HG03378 (cell line): Measurements from ENCODE around the gene QSOX2.
A peak's percentile ranks its signal among the peaks of the same experiment; 100 is the strongest.

ENCODE experiments used
- ATAC-seq: cut with Tn5 transposase; IDR thresholded peaks from one replicate; pipeline ENCODE4 v1.9.1; 2021; ENCODE audit warnings: mild to moderate bottlenecking, moderate library complexity; ENCODE audit not compliant: unreplicated experiment

Gene QSOX2

DNA sequence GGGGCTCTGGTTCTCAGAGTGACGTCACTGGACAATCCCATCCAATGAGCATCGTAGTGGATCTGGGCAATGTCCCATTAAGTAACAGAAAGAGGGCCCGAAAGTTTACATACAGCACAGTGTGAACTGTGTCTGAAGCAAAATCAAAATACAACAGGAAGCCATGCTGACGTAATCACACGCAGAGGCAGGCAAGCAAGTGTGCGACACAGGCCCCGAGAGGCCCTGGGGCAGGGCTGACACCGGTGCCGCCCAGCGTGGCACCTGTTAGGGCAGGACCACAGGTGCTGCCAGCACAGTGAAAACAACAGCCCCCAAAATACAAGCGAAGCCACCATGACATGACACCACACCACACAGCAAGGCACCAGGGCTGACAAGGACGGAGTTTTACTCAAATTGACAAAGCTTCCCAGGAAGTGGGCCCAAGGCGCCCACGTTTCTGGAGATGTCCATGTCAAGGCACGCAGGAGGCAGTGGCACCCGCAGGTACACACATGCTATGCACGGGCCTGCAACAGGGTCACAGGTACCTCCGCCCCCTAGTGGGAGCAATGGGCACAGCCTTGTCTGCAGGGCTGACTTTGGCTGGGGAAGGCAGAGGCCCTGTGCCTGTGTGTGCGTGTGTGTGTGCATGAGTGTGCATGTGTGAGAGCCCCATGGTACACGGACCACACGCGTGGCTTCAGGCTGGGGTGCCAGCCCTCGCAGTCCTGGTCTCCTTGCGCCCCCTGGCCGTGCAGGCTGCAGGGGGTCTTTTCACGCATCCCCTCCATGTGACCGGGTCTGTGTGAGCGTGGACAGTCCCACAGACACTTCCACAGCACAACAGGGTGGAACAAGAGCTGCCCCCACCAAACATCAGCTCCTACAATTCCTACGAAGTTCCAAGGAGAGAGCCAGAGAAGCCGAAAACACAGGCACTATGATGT lies 19.6 kb downstream of the QSOX2 start:
- ATAC-seq: peak; percentile 58

- ATAC-seq: peak; percentile 40
Measured at GRCh38 chr9:136225366-136225747, 20.3 kb downstream of the QSOX2 start.

- ATAC-seq: no peak
Measured at GRCh38 chr9:136223871-136224640, 21.6 kb downstream of the QSOX2 start.

- ATAC-seq: no peak
Measured at GRCh38 chr9:136222906-136223285, 22.7 kb downstream of the QSOX2 start.

DNA sequence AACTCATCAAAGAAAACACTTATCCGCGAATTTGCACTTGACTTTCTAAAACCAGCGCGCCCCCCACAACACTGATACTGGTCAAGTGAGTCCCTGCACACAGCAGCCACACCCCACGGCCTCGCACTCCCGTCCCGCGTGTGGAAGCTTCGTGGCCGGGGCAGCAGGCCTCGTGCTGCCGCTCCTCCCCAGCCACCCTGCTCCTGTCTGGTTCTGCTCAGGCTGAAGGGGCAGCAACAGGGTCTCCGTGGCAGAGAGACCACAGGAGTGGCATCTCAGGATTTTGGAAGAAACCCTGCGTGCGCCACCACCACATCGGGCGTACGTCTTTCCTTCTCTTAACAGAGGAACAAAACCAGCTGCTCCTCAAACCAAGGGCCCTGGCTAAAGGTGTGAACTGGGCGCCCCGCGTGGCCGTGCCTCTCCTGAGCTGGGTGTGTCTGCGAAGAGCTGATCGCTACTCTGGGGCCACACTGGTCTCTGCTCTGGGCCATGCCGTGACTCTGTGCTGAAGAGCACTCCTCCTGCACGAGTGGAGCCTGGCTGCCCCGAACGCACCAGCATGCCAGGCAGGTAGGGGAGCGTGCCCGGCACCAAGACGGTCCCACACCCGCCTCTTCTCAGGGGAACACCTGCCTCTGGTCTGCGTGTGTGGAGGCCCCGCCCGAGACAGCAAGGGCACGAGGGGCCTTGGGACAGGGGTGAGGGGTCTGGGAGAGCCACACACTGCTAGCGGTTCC lies 23.3 kb downstream of the QSOX2 start:
- ATAC-seq: no peak

- ATAC-seq: no peak
Measured at GRCh38 chr9:136220017-136220729, 25.4 kb downstream of the QSOX2 start.

- no peak for ATAC-seq
Measured at GRCh38 chr9:136219276-136219675, 26.3 kb downstream of the QSOX2 start.

- ATAC-seq: no peak
Measured at GRCh38 chr9:136218673-136219072, 26.9 kb downstream of the QSOX2 start.

- no peak for ATAC-seq
Measured at GRCh38 chr9:136218271-136218670, 27.3 kb downstream of the QSOX2 start.

DNA sequence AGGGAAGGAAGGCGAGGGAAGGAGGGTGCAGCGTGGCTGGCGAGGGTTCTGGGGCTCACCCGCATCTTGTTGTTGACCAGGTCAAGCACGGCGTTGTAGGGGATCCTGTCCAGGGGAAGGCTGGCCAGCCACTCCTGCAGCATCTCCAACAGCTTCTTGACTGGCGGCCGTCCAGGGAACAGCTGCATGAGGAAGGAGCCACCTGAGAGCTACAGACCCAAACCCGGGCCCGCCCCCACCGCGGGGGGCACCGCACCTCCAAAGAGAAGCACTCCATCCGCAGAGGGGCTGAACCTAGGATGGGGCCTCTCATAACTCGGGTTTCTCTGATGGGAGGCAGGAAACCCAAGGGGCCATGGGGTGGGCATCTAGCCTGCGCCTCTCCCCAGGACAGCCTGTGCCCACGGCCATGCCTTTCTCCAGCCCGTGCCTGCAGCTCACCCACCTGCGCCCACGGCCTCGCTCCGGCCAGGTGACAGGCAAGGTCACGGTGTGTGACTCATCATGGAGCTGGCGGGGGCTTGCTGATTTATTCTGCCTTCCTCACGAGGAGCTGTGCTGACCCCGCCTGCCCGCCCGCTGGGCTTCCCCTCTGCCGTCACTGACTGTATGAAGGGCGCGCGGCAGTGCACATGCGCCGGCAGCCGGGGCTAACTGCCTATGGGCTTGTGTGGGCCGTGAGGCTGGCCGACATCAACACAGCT lies 28.9 kb downstream of the QSOX2 start:
- no peak for ATAC-seq

DNA sequence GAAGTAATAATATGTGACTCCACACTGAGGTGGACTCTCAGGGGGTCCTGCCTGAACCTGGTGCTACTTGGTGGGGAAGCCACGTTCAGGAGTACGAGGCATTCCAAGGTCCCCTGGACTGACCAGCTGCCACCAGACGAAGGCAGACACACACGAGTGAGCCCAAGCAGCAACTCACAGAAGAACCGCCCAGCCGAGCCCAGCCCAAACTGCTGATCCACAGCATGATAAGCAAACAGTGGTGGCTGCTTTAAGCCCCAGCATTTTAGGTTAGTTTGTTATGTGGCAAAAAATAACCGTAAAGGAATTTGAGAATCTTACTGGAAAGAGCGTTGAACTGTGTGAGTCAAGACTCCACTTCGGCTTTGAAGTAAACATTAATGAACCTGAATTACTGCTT lies 31.9 kb downstream of the QSOX2 start:
- no peak for ATAC-seq

- ATAC-seq: no peak
Measured at GRCh38 chr9:136212345-136212950, 33.2 kb downstream of the QSOX2 start.

- no peak for ATAC-seq
Measured at GRCh38 chr9:136211441-136212344, 33.9 kb downstream of the QSOX2 start.

- ATAC-seq: no peak
Measured at GRCh38 chr9:136211006-136211405, 34.6 kb downstream of the QSOX2 start.

GRCh38 chr9:136210276-136210675 lies 35.3 kb downstream of the QSOX2 start:
- no peak for ATAC-seq

- no peak for ATAC-seq
Measured at GRCh38 chr9:136209786-136210185, 35.8 kb downstream of the QSOX2 start.

- no peak for ATAC-seq
Measured at GRCh38 chr9:136209232-136209631, 36.4 kb downstream of the QSOX2 start.

DNA sequence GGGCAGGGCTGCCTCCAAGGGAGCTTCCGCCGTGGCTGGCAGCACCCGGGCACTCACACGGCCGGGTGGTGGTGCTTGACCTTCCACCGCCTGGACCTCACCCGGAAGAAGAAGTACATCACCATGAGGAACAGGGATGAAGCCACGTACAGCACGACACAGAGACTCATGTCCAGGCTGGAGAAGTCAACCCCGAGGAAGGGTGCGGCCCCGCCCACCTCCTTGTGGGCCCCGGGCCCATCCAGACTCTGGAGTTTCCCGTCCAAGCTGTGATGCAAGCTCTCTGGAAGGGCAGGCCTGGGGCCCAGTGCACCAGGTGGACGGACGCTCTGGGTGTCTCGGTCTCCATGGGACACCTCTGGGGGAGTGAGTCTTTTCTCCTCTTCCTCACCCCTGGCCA lies 36.9 kb downstream of the QSOX2 start:
- no peak for ATAC-seq

DNA sequence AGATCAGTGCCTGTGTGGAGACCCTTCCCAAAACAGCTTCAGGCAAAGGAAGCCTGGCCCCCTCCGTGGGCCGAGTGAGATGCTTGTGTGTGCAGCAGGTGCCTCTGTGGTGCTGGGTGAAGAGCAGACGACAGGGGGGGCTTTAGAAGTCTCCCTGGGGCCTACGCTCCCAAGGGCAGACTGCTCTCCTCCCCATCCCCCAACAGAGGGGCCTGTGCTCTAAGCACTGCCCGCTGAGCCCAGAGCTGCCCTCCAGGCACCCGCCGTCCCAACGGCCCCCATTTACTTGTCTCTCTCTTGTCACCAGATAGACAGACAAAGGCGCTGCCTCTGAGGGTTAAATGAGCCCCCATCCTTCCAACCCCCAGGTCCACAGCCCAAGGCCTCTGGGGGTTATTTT lies 38.0 kb downstream of the QSOX2 start:
- ATAC-seq: no peak
